PC-9 (cell line): ENCODE results near the gene MXD1. TPM values are rescaled to one million over a fixed set of nuclear protein-coding genes. Genes with fewer than 3 reads are reported as not detected.
"Not testable (repeated sequence)": the region's sequence is repeated elsewhere in the genome, so short reads cannot be mapped to it uniquely, and the experiment has no call there.

ENCODE experiments used
- BruUV-seq: library from RNA; stranded (reverse); fragments of 400-500 nt; replicated peaks from 2 replicates; lab custom pipeline; 2021; lab: Mats Ljungman, UMichigan
- CTCF ChIA-PET: fragments of 300-600 bp; sonication (Branson Sonifier 250); formaldehyde crosslinking; loops from one replicate; lab custom pipeline; 2022; ENCODE audit warnings: antibody characterized with exemption; lab: Charles Lee
- POLR2A ChIA-PET: fragments of 300-600 bp; sonication (Branson Sonifier 250); formaldehyde crosslinking; loops from one replicate; lab custom pipeline; 2022; ENCODE audit warnings: antibody characterized with exemption; ENCODE audit not compliant: unreplicated experiment; lab: Charles Lee
- DNase-seq, 2 experiments: peaks; one replicate each; pipeline versions ENCODE4 v3.0.0 to v3.0.0-alpha.2; 2015 to 2022; ENCODE audit warnings: mixed read lengths in 1 of 2
- H2AFZ ChIP-seq: fragments of 200-600 bp; sonication (generic); 2 replicates; pipeline ENCODE4 v1.8.1; 2017; ENCODE audit warnings: antibody characterized with exemption
- H3F3A ChIP-seq: fragments of 200-600 bp; sonication (generic); 2 replicates; pipeline ENCODE4 v1.8.1; 2017; ENCODE audit warnings: antibody characterized with exemption, mild to moderate bottlenecking, low read depth; ENCODE audit not compliant: insufficient read depth
- H3K27ac ChIP-seq: fragments of 200-600 bp; sonication (generic); 2 replicates; pipeline ENCODE4 v1.6.1; 2016; ENCODE audit warnings: mixed run types
- H3K27me3 ChIP-seq: fragments of 200-600 bp; sonication (generic); 2 replicates; pipeline ENCODE4 v1.6.1; 2016; ENCODE audit warnings: low read depth, mixed run types; ENCODE audit not compliant: insufficient read depth
- H3K36me3 ChIP-seq: fragments of 200-600 bp; sonication (generic); 2 replicates; pipeline ENCODE4 v1.6.1; 2016; ENCODE audit warnings: low read depth, mixed run types
- H3K4me1 ChIP-seq: fragments of 200-600 bp; sonication (generic); replicated peaks from 2 replicates; pipeline ENCODE4 v1.6.1; 2016; ENCODE audit warnings: mixed run types; ENCODE audit not compliant: insufficient read depth
- H3K4me2 ChIP-seq: fragments of 200-600 bp; sonication (generic); 2 replicates; pipeline ENCODE4 v1.6.1; 2017; ENCODE audit warnings: mixed run types
- H3K4me3 ChIP-seq: fragments of 200-600 bp; sonication (generic); 2 replicates; pipeline ENCODE4 v1.6.1; 2016; ENCODE audit warnings: mixed run types
- H3K79me2 ChIP-seq: fragments of 200-600 bp; sonication (generic); 2 replicates; pipeline ENCODE4 v1.6.1; 2017; ENCODE audit warnings: low read depth, mixed run types
- H3K9me2 ChIP-seq: fragments of 200-600 bp; sonication (generic); 2 replicates; pipeline ENCODE4 v1.8.1; 2017; ENCODE audit warnings: mild to moderate bottlenecking; ENCODE audit not compliant: insufficient read depth
- H3K9me3 ChIP-seq: fragments of 200-600 bp; sonication (generic); 2 replicates; pipeline ENCODE4 v1.8.1; 2016; ENCODE audit warnings: low read depth; ENCODE audit not compliant: insufficient read depth
- H4K20me1 ChIP-seq: fragments of 200-600 bp; sonication (generic); 2 replicates; pipeline ENCODE4 v1.8.1; 2017; ENCODE audit not compliant: insufficient read depth
- EZH2 ChIP-seq: fragments of 200-600 bp; sonication (generic); IDR thresholded peaks from 2 replicates; pipeline ENCODE4 v1.8.0; 2017; ENCODE audit warnings: antibody characterized with exemption, low read depth
- intact Hi-C: fragments of 100-400 bp; cut with micrococcal nuclease; formaldehyde crosslinking; loops from one replicate; pipeline ENCODE4 v1.10.0; 2022; ENCODE audit not compliant: unreplicated experiment
- total RNA-seq: library from RNA; stranded (reverse); gene quantifications from 2 replicates; pipeline ENCODE4 v1.2.3, GENCODE V29; 2021
- TF ChIP-seq, protein P1 (sequence below): fragments of 200-600 bp; sonication (generic); conservative IDR thresholded peaks from 2 replicates; pipeline ENCODE4 v1.6.1; 2017; ENCODE audit warnings: mixed run types, antibody characterized with exemption, mild to moderate bottlenecking, moderate library complexity

Gene MXD1
- total RNA-seq, 1 experiment from 2014 or later, result 8.8 TPM

DNA sequence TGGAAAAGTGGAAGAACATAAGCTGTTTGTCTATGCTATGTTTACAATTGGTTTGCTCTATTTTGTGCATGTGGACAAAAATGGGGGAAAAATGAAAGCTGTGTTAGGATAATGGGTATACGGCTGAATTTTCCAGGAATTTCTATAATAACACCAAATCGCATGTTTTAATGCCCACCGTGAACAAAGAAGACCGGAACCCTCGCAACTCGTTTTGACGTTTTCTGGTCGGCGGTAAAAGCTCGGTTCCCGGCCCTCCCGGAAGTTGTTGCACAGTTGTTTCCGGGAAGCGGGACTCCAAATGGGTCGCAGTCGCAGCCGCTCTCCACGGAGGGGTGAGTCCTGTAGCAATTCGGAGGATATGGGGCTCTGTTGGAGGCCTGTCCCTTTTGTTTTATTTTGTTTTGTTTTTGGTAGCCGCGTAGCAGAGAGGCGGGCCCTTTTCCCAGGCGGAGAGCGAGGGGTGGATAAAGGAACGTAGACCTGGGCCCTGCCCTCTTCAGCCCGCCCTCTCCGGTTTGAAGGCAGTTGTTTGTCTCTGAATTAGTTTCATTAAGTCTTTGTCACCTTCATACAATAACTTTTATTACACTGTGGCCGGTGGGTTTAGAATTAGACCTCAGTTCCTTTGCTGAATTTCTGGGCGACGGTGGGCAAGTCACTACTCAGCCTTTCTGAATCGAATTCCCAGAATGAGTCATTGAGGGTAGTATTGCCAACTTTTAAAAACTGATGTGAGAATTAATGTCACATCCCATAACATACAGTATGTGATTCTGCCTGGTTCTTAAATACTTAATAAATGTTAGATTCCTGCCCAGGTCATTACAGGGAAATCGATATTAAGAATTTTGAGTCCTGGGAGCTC, 21.0 kb upstream of the MXD1 start, which contains the start of gene SNRNP27:
Gene SNRNP27 (plus strand): TSS at position 273 of the 868 bp plus-strand sequence. CDS start 29 bp downstream, at position 302.
- no peaks in the 10 kb centered on the region for H3K27me3 ChIP-seq
- TSS peak; percentile 53 for BruUV-seq
- no peaks in the 10 kb centered on the region for H3K9me2 ChIP-seq
- no peaks in the 10 kb centered on the region for H3F3A ChIP-seq
- peak within 1 kb of the TSS; percentile 38 for H3K27ac ChIP-seq
- H3K4me3 ChIP-seq, result peak within 1 kb of the TSS; percentile 74
- 0 out of 2 replicates have a peak, but pooled peaks cover 12% of the 10 kb centered on the region for H3K36me3 ChIP-seq
- peaks cover 13% of the 10 kb centered on the region for H3K4me1 ChIP-seq
- intact Hi-C loops, result loop anchor here (5.0 kb wide), 2 partner anchors 152 to 172 kb away; partner anchors contain the start of gene ANXA4
- peaks cover 3% of the 10 kb centered on the region; the same call in 1 of the 2 replicates for H4K20me1 ChIP-seq
- ChIA-PET CTCF (interaction anchor here (1.2 kb wide), 1 partner anchor 169 kb away, joined by 3 read pairs; no protein-coding TSS in a partner anchor), POLR2A (interaction anchor here (0.5 kb wide), 1 partner anchor 400 kb away, joined by 5 read pairs; the partner anchor contains the start of gene SNRPG)
- peak within 1 kb of the TSS; percentile 81 for H3K4me2 ChIP-seq
- peak; percentile 60 to 67 for DNase-seq
- peaks cover 25% of the 10 kb centered on the region for H3K79me2 ChIP-seq
- no peaks in the 10 kb centered on the region for H3K9me3 ChIP-seq
- peak within 1 kb of the TSS; percentile 98 for H2AFZ ChIP-seq
- TF ChIP-seq EZH2, result no peak
- TF ChIP-seq, protein P1, sequence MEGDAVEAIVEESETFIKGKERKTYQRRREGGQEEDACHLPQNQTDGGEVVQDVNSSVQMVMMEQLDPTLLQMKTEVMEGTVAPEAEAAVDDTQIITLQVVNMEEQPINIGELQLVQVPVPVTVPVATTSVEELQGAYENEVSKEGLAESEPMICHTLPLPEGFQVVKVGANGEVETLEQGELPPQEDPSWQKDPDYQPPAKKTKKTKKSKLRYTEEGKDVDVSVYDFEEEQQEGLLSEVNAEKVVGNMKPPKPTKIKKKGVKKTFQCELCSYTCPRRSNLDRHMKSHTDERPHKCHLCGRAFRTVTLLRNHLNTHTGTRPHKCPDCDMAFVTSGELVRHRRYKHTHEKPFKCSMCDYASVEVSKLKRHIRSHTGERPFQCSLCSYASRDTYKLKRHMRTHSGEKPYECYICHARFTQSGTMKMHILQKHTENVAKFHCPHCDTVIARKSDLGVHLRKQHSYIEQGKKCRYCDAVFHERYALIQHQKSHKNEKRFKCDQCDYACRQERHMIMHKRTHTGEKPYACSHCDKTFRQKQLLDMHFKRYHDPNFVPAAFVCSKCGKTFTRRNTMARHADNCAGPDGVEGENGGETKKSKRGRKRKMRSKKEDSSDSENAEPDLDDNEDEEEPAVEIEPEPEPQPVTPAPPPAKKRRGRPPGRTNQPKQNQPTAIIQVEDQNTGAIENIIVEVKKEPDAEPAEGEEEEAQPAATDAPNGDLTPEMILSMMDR, result no peak

DNA sequence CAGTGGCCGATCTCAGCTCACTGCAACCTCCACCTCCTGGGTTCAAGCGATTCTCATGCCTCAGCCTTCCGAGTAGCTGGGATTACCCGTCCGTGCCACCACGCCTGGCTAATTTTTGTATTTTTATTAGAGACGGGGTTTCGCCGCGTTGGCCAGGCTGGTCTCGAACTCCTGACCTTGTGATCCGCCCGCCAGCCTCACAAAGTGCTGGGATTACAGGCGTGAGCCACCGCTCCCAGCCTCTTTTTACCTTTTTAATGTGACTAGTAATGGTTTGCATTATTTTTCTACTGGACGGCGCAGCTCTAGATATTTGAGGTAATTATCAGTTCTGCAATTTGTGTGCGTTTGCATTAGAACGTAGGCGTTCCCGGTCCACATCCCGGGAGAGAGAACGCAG, 20.2 kb upstream of the MXD1 start:
- H3K9me2 ChIP-seq, H3F3A ChIP-seq, H3K27me3 ChIP-seq, POLR2A ChIA-PET, DNase-seq, H4K20me1 ChIP-seq, H3K27ac ChIP-seq, BruUV-seq, H2AFZ ChIP-seq, CTCF ChIA-PET, H3K9me3 ChIP-seq: not testable (repeated sequence)
- Histone ChIP-seq H3K36me3 (0 out of 2 replicates have a peak, but pooled peaks cover 16% of the 10 kb centered on the region), H3K4me1 (peaks cover 13% of the 10 kb centered on the region), H3K4me2 (peak overlapping the region; percentile 81), H3K4me3 (peak overlapping the region; percentile 74), H3K79me2 (peaks cover 25% of the 10 kb centered on the region)
- intact Hi-C loops, result loop anchor here (5.0 kb wide), 2 partner anchors 152 to 172 kb away; partner anchors contain the start of gene ANXA4

DNA sequence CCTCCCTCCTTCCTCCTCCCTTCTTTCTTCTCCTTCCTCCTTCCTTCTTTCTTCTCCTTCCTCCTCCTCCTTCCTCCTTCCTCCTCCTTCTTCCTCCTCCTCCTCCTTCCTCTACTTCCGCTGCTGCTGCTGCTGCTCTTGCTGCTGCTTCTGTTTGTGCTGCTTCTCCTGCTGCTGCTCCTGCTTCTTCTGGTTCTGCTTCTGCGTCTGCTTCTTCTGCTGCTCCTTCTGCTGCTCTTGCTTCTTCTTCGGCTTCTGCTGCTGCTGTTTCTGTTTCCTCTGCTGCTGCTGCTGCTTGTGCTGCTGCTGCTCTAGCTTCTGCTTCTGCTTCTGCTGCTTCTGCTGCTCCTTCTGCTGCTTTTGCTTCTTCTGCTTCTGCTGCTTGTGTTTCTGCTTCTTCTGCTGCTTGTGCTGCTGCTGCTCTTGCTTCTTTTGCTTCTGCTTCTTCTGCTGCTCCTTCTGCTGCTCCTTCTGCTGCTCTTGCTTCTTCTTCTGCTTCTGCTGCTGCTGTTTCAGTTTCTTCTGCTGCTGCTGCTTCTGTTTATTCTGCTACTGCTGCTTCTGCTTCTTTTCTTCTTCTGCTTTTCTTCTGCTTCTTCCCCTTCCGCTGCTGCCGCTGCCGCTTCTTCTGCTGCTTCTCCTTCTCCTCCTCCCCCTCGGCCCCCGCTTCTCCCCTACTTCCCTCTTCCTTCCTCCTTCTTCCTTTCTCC, 12.5 kb upstream of the MXD1 start:
- Histone ChIP-seq H3K4me1 (no peaks in the 10 kb centered on the region), H2AFZ (no peak overlapping the region), H3K79me2 (no peaks in the 10 kb centered on the region), H3K4me3 (no peak overlapping the region), H3K4me2 (no peak overlapping the region), H4K20me1 (no peaks in the 10 kb centered on the region), H3K27ac (no peak overlapping the region), H3K27me3 (no peaks in the 10 kb centered on the region), H3K9me2 (no peaks in the 10 kb centered on the region), H3F3A (no peaks in the 10 kb centered on the region; the same call in 1 of the 2 replicates), H3K36me3 (peaks cover 24% of the 10 kb centered on the region), H3K9me3 (no peaks in the 10 kb centered on the region)
- CTCF ChIA-PET, result no interaction called here
- DNase-seq, result no peak
- intact Hi-C loops, result no loop called here
- POLR2A ChIA-PET, result interaction anchor here (0.6 kb wide), 1 partner anchor 1118 kb away, joined by 5 read pairs; no protein-coding TSS in a partner anchor
- BruUV-seq, result no TSS peak
- TF ChIP-seq EZH2, result no peak
- TF ChIP-seq, protein P1, result no peak
